Stimulated activated effector memory CD8-positive, alpha-beta T cell treated with anti-CD3 and anti-CD28 coated beads, Interleukin-12 subunit alpha, Interleukin-12 subunit beta, amount 100 ng/mL, for 72 hours (primary cell): ENCODE results near the gene MYH6.
"Not testable (repeated sequence)": the region's sequence is repeated elsewhere in the genome, so short reads cannot be mapped to it uniquely, and the experiment has no call there.

Experiments used
- ATAC-seq: fragments of 150-1000 bp; cut with Tn5 transposase; 2 replicates; pipeline ENCODE4 v1.10.0; 2021
- DNase-seq, 2 donors: peaks; one replicate each; pipeline ENCODE4 v3.0.0; 2021 to 2022; ENCODE audit warnings: low spot score in 2 of 2
- H3K27ac Mint-ChIP-seq: one replicate; pipeline ENCODE4 v1.8.0; 2022; ENCODE audit warnings: mild to moderate bottlenecking, mixed read lengths
- H3K36me3 Mint-ChIP-seq: one replicate; pipeline ENCODE4 v1.8.0; 2022; ENCODE audit warnings: mild to moderate bottlenecking, mixed read lengths
- H3K4me1 Mint-ChIP-seq: one replicate; pipeline ENCODE4 v1.8.0; 2022; ENCODE audit warnings: mixed read lengths
- H3K4me3 Mint-ChIP-seq: one replicate; pipeline ENCODE4 v1.8.0; 2022; ENCODE audit warnings: mild to moderate bottlenecking, mixed read lengths
- H3K9me3 Mint-ChIP-seq: one replicate; pipeline ENCODE4 v1.8.0; 2022; ENCODE audit warnings: mixed read lengths

Gene MYH6

DNA sequence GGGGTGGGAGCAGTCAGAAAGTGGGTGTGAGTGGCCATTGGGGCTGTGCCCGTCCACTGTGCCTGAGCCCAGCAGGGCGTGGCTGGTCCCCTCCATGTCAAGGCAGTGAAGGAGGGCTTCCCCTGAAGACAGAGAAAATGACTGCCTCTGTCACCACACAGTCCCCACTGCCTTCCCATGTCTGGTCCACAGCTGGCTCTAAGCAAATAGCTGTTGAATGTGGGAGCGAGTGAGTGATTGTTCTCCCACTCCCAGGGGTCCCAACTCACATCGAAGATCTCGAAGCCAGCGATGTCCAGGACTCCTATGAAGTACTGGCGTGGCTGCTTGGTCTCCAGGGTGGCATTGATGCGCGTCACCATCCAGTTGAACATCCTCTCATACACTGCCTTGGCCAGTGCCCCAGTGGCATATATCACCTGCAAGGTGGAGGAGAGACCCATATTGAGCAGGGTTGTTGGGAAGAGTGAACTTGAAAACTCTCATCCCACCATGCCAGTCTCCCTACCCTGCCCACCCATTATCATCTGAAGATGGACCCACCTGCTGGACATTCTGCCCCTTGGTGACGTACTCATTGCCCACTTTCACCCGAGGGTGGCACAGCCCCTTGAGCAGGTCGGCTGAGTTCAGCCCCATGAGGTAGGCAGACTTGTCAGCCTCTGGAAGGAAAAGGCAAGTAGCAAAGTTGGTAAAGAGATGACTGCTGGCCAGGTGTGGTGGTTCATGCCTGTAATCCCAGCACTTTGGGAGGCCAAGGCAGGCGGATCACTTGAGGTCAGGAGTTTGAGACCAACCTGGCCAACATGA lies 20.8 kb upstream of the MYH6 start:
- no peak for ATAC-seq
- H3K36me3 Mint-ChIP-seq: no peaks in the 10 kb centered on the region
- no peak for DNase-seq
- H3K9me3 Mint-ChIP-seq: no peaks in the 10 kb centered on the region
- no peak overlapping the region for H3K4me3 Mint-ChIP-seq
- no peak overlapping the region for H3K27ac Mint-ChIP-seq
- H3K4me1 Mint-ChIP-seq: no peaks in the 10 kb centered on the region

DNA sequence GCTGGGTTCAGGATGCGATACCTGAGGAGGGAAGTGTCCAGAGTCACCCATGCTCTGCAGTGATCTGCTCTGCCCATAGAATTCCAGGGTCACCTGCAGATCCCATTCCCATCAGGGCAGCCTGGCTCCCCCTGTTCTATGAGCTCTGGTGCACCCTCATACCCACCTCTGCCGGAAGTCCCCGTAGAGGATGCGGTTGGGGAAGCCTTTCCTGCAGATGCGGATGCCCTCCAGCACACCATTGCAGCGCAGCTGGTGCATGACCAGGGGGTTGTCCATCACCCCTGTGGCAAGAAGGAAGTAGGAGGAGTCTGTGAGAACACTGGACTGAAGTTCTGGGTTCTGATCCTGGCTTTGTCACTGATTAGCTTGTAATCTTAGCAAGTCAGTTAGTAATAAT lies 17.7 kb upstream of the MYH6 start:
- not testable (repeated sequence) for H3K36me3 Mint-ChIP-seq, DNase-seq, H3K27ac Mint-ChIP-seq, ATAC-seq, H3K9me3 Mint-ChIP-seq, H3K4me1 Mint-ChIP-seq, H3K4me3 Mint-ChIP-seq

DNA sequence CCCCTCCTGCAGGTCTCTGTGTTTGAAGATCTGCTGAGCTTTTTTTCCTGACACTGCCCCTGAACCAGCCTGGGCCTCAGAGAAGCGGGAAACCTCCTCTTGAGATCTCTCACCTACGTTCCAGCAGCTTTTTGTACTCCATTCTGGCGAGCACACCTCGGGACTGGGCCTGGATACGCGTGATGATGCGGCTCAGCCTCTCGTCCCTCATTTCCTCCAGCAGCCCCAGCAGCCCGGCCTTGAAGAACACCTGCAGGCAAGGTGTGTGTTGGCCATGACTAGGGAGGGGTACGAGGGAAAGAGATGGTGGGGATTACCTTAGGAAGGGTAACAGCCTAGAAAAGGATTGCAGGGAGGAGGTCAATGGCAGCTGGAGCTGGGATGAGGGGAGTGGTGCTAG lies 17.1 kb upstream of the MYH6 start:
- ATAC-seq: no peak
- no peaks in the 10 kb centered on the region for H3K36me3 Mint-ChIP-seq
- H3K27ac Mint-ChIP-seq: no peak overlapping the region
- no peaks in the 10 kb centered on the region for H3K9me3 Mint-ChIP-seq
- DNase-seq: no peak
- H3K4me1 Mint-ChIP-seq: peaks cover 7% of the 10 kb centered on the region
- H3K4me3 Mint-ChIP-seq: no peak overlapping the region

DNA sequence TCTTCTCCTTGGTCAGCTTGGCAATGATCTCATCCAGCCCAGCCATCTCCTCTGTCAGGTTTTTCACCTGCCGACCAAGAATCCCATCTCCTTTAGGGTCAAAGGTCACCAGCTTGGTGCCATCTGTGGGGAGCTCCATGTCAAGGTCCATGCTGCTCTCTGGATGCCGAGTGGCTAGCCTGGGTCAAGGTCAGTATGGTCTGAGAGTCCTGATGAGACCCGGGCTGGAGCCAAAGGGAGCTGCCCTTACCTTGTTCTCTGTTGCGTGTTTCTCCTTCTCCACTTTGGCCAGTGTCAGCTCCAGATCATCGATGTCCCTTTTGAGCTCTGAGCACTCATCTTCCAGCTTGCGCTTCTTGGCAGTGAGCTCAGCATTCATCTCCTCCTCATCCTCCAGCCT lies 15.6 kb upstream of the MYH6 start:
- Mint-ChIP-seq H3K4me1 (peaks cover 7% of the 10 kb centered on the region), H3K9me3 (no peaks in the 10 kb centered on the region), H3K36me3 (no peaks in the 10 kb centered on the region), H3K27ac (peak overlapping the region; percentile 89), H3K4me3 (no peak overlapping the region)
- DNase-seq (no peak), ATAC-seq (no peak)

DNA sequence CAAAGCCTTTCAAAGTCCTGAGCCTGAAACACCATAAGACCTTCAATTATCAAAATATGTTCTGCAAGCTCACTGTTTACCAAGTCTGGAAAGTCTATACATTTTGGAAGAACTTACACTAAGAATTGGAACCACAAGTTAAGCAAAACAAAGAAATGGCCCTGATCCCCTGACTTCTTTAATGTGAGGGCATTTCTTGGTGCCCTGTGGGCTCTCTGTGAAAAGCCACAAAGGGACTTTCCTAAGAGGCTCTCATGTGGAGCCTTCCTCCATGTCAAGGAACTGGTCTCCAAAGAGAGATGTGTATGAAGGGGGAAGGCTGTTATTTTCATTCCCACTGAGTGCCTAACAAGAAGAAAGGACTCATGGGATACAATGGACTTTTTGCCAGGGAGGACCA lies 13.5 kb upstream of the MYH6 start:
- Mint-ChIP-seq H3K4me3 (peak overlapping the region; percentile 20), H3K9me3 (no peaks in the 10 kb centered on the region), H3K4me1 (peaks cover 7% of the 10 kb centered on the region), H3K36me3 (no peaks in the 10 kb centered on the region), H3K27ac (peak overlapping the region; percentile 89)
- peak; percentile 8 to 67 for DNase-seq
- peak; percentile 90 for ATAC-seq

DNA sequence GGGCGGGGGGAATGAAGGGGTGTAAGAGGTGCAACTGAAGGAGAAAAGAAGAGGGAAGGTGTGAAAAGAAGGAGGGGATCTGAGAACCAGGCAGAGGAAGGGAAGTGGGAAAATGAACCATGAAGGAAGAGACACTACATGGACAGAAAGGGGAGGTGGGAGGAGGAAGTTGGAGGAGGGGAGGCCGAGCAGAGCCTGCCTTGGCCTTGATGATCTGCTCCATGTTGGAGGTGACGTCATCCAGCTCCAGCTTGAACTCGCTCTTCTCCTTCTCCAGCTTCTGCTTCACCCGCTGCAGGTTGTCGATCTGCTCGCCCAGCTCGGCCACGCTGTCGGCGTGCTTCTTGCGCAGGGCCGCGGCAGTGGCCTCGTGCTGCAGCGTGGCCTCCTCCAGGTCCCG lies 11.6 kb upstream of the MYH6 start:
- ATAC-seq, H3K9me3 Mint-ChIP-seq, H3K4me3 Mint-ChIP-seq, DNase-seq, H3K36me3 Mint-ChIP-seq, H3K4me1 Mint-ChIP-seq: not testable (repeated sequence)
- peak overlapping the region; percentile 58 for H3K27ac Mint-ChIP-seq

DNA sequence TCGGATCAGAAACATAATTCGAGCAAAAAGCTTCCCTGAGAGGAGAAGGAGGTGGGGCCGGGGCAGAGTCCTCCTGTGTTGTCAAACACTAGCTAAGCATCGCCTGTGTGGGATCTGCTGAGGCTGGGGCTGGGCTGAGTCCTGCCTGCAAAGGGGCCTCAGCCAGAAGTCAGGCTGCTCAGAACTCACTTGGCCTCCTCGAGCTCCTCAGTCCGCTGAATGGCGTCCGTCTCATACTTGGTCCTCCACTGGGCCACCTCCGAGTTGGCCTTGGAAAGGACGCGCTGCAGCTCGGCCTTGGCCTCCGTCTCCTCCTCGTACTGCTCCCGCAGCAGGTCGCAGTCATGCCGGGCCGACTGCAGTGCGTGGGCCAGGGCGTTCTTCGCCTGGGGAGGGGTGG lies 9.9 kb upstream of the MYH6 start:
- no peaks in the 10 kb centered on the region for H3K9me3 Mint-ChIP-seq
- H3K36me3 Mint-ChIP-seq: no peaks in the 10 kb centered on the region
- H3K4me3 Mint-ChIP-seq: no peak overlapping the region
- H3K27ac Mint-ChIP-seq: no peak overlapping the region
- H3K4me1 Mint-ChIP-seq: peaks cover 7% of the 10 kb centered on the region
- no peak for ATAC-seq
- no peak for DNase-seq

DNA sequence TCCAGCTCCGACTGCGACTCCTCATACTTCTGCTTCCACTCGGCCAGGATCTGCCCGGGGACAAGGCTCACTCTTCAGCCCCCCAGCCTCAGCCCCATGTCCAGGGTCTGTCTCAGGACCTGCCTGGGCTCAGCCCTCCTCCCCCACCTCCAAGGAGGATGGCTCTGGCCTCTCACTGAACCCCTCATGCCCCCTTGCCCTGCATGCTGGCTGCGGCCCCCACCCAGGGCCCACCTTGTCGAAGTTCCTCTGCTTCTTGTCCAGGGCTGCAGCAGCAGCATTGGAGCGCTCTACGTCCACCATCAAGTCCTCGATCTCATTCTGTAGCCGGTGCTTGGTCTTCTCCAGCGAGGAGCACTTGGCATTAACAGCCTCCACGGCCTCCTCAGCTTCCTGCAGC lies 9.2 kb upstream of the MYH6 start:
- not testable (repeated sequence) for ATAC-seq, H3K9me3 Mint-ChIP-seq, H3K27ac Mint-ChIP-seq, H3K4me1 Mint-ChIP-seq, H3K36me3 Mint-ChIP-seq, DNase-seq, H3K4me3 Mint-ChIP-seq

DNA sequence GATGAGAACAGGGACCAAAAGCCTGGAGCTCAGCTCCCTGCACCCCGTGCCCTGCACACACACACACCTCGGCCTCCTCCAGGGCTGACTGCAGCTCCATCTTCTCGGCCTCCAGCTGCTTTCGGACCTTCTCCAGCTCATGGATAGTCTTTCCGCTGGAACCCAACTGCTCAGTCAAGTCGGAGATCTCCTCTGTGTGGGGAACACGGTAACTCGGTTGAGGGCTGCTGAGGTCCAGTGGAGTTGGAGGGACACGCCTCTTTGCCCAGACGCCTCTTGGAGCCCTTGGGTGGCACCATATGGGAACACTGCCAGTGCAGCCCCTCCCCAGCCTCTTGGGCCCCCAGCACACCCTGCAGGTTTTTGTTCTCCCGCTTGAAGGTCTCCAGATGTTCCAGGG lies 8.7 kb upstream of the MYH6 start:
- Mint-ChIP-seq H3K9me3 (no peaks in the 10 kb centered on the region), H3K36me3 (no peaks in the 10 kb centered on the region), H3K27ac (no peak overlapping the region), H3K4me1 (peaks cover 2% of the 10 kb centered on the region), H3K4me3 (no peak overlapping the region)
- no peak for ATAC-seq
- DNase-seq: no peak

DNA sequence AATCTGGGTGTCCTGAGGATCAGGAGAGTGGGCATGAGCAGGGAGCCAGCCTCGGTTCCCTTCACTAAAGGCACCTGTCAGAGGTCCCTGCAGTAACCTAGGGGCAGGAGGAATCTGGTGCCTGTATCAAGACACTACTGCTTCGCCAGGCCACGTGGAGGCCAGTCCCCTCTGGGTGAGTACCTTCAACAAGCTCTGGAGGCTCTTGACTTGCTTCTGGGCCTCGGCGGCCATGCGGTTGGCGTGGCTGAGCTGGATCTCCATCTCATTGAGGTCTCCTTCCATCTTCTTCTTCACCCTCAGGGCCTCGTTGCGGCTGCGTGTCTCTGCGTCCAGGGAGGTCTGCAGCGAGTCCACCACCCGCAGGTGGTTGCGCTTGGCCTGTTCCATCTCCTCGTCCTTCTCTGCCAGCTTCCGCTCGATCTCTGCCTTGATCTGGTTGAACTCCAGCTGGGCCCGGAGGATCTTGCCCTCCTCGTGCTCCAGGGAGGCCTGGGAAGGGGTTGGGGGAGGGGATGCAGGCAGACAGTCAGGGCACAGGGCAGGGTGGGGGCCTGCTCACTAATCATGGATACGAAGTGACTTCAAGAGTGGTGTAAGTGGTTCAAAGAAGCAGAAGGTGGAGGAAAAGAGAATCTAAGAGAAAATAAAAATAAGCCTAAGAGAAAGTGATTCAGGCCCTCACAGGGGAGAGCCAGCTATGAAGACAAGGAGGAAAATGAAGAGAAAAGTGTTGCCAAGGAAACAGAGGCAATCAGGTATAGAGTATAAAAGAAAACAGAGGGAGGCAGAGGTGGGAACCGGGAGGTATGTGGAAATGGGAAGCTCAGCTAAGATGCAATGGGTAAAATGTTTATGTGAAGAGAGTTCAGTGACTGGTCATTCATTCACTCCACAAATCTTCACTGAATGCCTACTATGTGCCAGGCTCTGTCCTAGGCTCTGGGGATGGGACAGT lies 8.0 kb upstream of the MYH6 start:
- Mint-ChIP-seq H3K9me3 (no peaks in the 10 kb centered on the region), H3K27ac (no peak overlapping the region), H3K36me3 (no peaks in the 10 kb centered on the region), H3K4me3 (no peak overlapping the region), H3K4me1 (no peaks in the 10 kb centered on the region)
- ATAC-seq (no peak), DNase-seq (no peak)

DNA sequence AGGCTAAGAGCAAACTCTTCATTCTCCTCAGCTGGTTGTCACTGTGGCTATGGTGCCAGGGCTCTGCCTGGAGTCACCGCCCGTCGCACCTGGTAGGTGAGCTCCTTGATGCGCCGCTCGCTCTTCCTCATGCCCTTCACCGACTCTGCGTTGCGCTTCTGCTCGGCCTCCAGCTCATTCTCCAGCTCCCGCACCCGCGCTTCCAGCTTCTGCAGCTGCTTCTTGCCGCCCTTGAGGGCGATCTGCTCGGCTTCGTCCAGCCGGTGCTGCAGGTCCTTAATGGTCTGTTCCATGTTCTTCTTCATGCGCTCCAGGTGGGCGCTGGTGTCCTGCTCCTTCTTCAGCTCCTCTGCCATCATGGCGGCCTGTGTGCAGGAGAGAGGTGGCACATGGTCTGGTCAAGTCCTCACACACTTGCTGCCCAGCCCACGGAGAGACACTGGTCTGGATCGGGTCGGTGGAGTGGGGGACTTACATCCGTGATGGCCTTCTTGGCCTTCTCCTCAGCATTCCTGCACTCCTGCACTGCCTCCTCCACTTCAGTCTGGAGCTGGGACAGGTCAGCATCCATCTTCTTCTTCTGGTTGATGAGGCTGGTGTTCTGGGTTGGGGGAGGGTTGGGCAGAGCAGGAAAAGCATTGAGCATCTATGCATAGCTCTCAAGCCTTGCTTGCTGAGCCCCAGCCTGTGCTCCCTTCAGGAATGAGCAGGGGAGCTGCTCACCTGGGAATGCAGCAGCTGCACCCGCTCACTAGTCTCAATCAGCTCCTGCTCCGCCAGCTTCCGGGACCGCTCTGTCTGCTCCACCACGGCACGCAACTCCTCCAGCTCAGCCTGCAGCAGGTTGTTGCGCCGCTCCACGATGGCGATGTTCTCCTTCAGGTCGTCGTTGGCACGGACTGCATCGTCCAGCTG lies 7.1 kb upstream of the MYH6 start:
- no peaks in the 10 kb centered on the region for H3K4me1 Mint-ChIP-seq
- no peak for ATAC-seq
- peak overlapping the region; percentile 57 for H3K27ac Mint-ChIP-seq
- DNase-seq: no peak
- no peak overlapping the region for H3K4me3 Mint-ChIP-seq
- no peaks in the 10 kb centered on the region for H3K36me3 Mint-ChIP-seq
- no peaks in the 10 kb centered on the region for H3K9me3 Mint-ChIP-seq

DNA sequence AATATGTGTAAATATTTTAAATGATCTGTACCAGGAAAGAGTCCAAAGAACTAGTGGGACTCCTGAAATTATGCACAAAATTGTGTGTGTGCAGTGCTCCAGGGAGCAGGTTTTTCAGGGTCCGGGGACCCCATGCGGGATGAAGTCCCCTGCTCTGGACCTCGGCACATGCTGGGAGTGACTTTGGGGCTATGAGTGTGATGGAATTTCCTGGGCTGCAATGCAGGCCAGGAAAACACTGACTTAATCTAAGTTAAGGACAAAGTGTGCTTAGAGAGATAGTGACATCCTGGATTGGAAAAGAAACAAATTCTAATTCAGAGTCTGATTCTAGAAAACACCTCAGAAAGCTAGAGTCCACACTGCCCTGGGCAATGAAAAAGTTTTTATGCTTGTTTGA lies 6.2 kb upstream of the MYH6 start:
- DNase-seq: no peak
- Mint-ChIP-seq H3K4me1 (no peaks in the 10 kb centered on the region), H3K27ac (peak overlapping the region; percentile 57), H3K36me3 (no peaks in the 10 kb centered on the region), H3K4me3 (no peak overlapping the region), H3K9me3 (no peaks in the 10 kb centered on the region)
- ATAC-seq: no peak

DNA sequence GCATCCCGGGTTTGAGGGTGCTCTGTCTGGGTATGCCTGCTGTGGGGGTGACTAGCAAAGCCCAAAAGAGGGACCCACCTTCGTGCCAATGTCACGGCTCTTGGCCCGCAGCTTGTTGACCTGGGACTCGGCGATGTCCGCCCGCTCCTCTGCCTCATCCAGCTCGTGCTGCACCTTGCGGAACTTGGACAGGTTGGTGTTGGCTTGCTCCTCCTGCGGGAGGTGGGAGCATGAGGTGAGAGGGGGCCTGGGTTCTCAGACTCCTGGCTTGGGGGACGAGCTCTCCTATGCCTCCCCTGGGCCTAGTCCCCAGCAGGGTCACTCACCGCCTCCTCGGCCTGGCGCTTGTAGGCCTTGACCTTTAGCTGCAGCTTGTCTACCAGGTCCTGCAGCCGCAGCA lies 5.6 kb upstream of the MYH6 start:
- ATAC-seq: no peak
- no peak overlapping the region for H3K4me3 Mint-ChIP-seq
- H3K9me3 Mint-ChIP-seq: no peaks in the 10 kb centered on the region
- H3K4me1 Mint-ChIP-seq: peaks cover 5% of the 10 kb centered on the region
- H3K27ac Mint-ChIP-seq: no peak overlapping the region
- DNase-seq: no peak
- no peaks in the 10 kb centered on the region for H3K36me3 Mint-ChIP-seq

DNA sequence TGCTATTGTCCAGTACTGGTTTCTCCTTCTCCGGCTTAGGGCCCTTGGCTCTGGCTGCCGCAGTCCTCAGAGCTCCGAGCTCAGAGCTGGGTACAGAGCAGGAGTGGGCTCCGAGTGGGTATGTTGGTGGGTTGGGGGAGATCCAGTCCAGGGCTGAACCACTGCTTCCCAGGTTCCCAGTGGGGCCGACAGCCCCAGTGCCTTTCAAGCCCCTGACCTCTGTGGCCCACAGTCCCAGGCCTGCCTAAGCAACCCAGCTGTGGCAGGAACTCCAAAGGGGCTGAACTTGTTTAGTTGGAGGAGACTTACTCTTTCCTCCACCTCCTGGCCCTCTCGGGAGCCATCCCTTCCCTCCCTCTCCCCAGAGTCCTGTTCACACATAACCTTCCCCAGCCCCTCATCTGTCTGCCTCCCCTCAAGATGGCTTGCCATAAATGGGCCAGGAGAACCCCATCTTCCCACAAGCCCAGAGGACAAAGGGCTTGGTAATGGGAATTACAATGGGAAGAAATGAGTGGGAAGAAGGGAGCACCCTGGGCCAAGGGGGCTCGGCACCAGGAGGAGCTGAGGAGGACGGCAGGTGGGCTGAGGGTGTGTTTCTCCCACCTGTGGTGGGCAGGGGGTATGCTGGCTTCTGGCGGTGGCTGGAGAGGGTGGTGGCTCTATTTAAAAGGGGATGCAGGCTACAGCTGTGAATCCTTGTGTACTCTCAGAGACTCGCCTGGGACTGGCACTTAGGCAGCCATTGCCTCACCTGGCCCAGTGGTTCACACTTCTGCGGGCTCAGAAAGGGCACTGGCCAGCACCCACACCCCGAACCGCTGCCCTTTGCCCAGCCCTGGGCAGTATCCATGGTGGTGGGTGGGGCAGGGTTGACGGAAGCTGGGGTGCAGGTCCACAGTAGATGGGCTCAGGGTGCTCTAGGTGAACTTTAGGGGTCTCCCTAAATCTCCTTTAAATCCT lies 3.8 kb upstream of the MYH6 start:
- Mint-ChIP-seq H3K9me3 (no peaks in the 10 kb centered on the region), H3K27ac (peak overlapping the region; percentile 55), H3K4me3 (no peak overlapping the region), H3K36me3 (no peaks in the 10 kb centered on the region), H3K4me1 (peaks cover 8% of the 10 kb centered on the region)
- no peak for ATAC-seq
- no peak for DNase-seq
